HEK293 (cell line): ENCODE measurements around the gene OPCML.

Experiments used
- CTCF ChIA-PET: fragments of 350-600 bp; formaldehyde crosslinking; extraction: SDS; loops from one replicate; lab custom pipeline; 2021; ENCODE audit warnings: antibody characterized with exemption; lab: Yijun Ruan, JAX
- POLR2A ChIA-PET: fragments of 300-600 bp; formaldehyde crosslinking; extraction: SDS; loops from one replicate; lab custom pipeline; 2020; ENCODE audit warnings: antibody characterized with exemption, inconsistent platforms; lab: Yijun Ruan, JAX
- H3K27ac ChIP-seq: fragments of 200-500 bp; sonication (Bioruptor generic); 2 replicates; pipeline ENCODE4 v1.5.1; 2014; ENCODE audit warnings: low read depth, low read length, control low read depth, inconsistent platforms; ENCODE audit errors: extremely low read depth
- H3K36me3 ChIP-seq, 2 experiments: fragments of 200-500 bp in 1 of 2; sonication (Bioruptor generic) in 1 of 2; 1 replicate in 1 of 2; 2 replicates in 1 of 2; pipeline ENCODE4 v1.5.1; 2014 to 2017; ENCODE audit warnings: inconsistent platforms in 2 of 2, low read length in 2 of 2; ENCODE audit not compliant: control insufficient read depth in 2 of 2, insufficient read depth in 1 of 2
- H3K4me1 ChIP-seq: fragments of 200-500 bp; sonication (Bioruptor generic); 2 replicates; pipeline ENCODE4 v1.5.1; 2014; ENCODE audit warnings: mild to moderate bottlenecking, low read length, inconsistent platforms; ENCODE audit not compliant: control insufficient read depth, insufficient read depth
- H3K4me3 ChIP-seq: 2 replicates; pipeline ENCODE4 v1.5.1; 2011; ENCODE audit warnings: low read depth, mild to moderate bottlenecking, control low read depth, low read length, moderate library complexity
- H3K9me3 ChIP-seq: fragments of 200-500 bp; sonication (Bioruptor generic); 2 replicates; pipeline ENCODE4 v1.5.1; 2014; ENCODE audit warnings: low read depth, low read length, inconsistent platforms; ENCODE audit not compliant: control insufficient read depth, insufficient read depth
- GFI1B ChIP-seq: fragments of 450-650 bp; formaldehyde crosslinking; IDR thresholded peaks from 2 replicates; pipeline ENCODE4 v1.5.1; 2016; ENCODE audit warnings: missing biosample characterization, missing genetic modification characterization
- KLF7 ChIP-seq: fragments of 450-650 bp; formaldehyde crosslinking; IDR thresholded peaks from 2 replicates; pipeline ENCODE4 v1.5.1; 2016; ENCODE audit warnings: missing biosample characterization, missing genetic modification characterization, borderline replicate concordance
- RBAK ChIP-seq: fragments of 450-650 bp; formaldehyde crosslinking; IDR thresholded peaks from 2 replicates; pipeline ENCODE4 v1.5.1; 2016; ENCODE audit warnings: missing biosample characterization, missing genetic modification characterization
- SETDB1 ChIP-seq: IDR thresholded peaks from one replicate; pipeline ENCODE4 v1.6.1; 2017; ENCODE audit warnings: mild to moderate bottlenecking, low read length, moderate library complexity, mixed read lengths; ENCODE audit not compliant: insufficient read length
- TCF7L2 ChIP-seq: IDR thresholded peaks from 2 replicates; pipeline ENCODE4 v1.6.1; 2011; ENCODE audit warnings: low read depth, mild to moderate bottlenecking, inconsistent platforms, low read length, moderate library complexity, borderline replicate concordance
- ZNF10 ChIP-seq: fragments of 450-650 bp; formaldehyde crosslinking; IDR thresholded peaks from 2 replicates; pipeline ENCODE4 v1.5.1; 2017; ENCODE audit warnings: missing biosample characterization, missing genetic modification characterization
- ZNF121 ChIP-seq: fragments of 450-650 bp; formaldehyde crosslinking; IDR thresholded peaks from 2 replicates; pipeline ENCODE4 v1.5.1; 2016; ENCODE audit warnings: missing biosample characterization, missing genetic modification characterization
- ZNF157 ChIP-seq: fragments of 450-650 bp; formaldehyde crosslinking; IDR thresholded peaks from 2 replicates; pipeline ENCODE4 v1.5.1; 2016; ENCODE audit warnings: missing biosample characterization, missing genetic modification characterization
- ZNF214 ChIP-seq: fragments of 450-650 bp; formaldehyde crosslinking; IDR thresholded peaks from 2 replicates; pipeline ENCODE4 v1.5.1; 2017; ENCODE audit warnings: missing biosample characterization, mild to moderate bottlenecking, missing genetic modification characterization, borderline replicate concordance
- ZNF221 ChIP-seq: fragments of 450-650 bp; formaldehyde crosslinking; IDR thresholded peaks from 2 replicates; pipeline ENCODE4 v1.5.1; 2017; ENCODE audit warnings: missing biosample characterization, missing genetic modification characterization, borderline replicate concordance
- ZNF366 ChIP-seq: fragments of 450-650 bp; formaldehyde crosslinking; conservative IDR thresholded peaks from 2 replicates; pipeline ENCODE4 v1.5.1; 2016; ENCODE audit warnings: missing biosample characterization, missing genetic modification characterization
- ZNF394 ChIP-seq: fragments of 450-650 bp; formaldehyde crosslinking; IDR thresholded peaks from 2 replicates; pipeline ENCODE4 v1.5.1; 2016; ENCODE audit warnings: missing biosample characterization, missing genetic modification characterization, mild to moderate bottlenecking, moderate library complexity, borderline replicate concordance
- ZNF558 ChIP-seq: fragments of 450-650 bp; formaldehyde crosslinking; IDR thresholded peaks from 2 replicates; pipeline ENCODE4 v1.5.1; 2016; ENCODE audit warnings: missing biosample characterization, missing genetic modification characterization
- ZNF626 ChIP-seq: fragments of 450-650 bp; sonication (Bioruptor Pico); formaldehyde crosslinking; IDR thresholded peaks from 2 replicates; pipeline ENCODE4 v1.5.1; 2018; ENCODE audit warnings: missing biosample characterization, missing genetic modification characterization, inconsistent platforms
- TF ChIP-seq, protein P1 (sequence below): fragments of 450-650 bp; formaldehyde crosslinking; IDR thresholded peaks from 2 replicates; pipeline ENCODE4 v1.5.1; 2016; ENCODE audit warnings: missing biosample characterization, missing genetic modification characterization
- TF ChIP-seq, protein P2 (sequence below): fragments of 450-650 bp; formaldehyde crosslinking; IDR thresholded peaks from 2 replicates; pipeline ENCODE4 v1.5.1; 2016; ENCODE audit warnings: missing biosample characterization, missing genetic modification characterization, borderline replicate concordance
- TF ChIP-seq, protein P3 (sequence below): fragments of 450-650 bp; formaldehyde crosslinking; IDR thresholded peaks from 2 replicates; pipeline ENCODE4 v1.5.1; 2016; ENCODE audit warnings: missing biosample characterization, missing genetic modification characterization, low read depth
- TF ChIP-seq, protein P4 (sequence below): fragments of 450-650 bp; formaldehyde crosslinking; conservative IDR thresholded peaks from 2 replicates; pipeline ENCODE4 v1.5.1; 2016; ENCODE audit warnings: low read depth, missing biosample characterization, missing genetic modification characterization
- TF ChIP-seq, protein P5 (sequence below): fragments of 450-650 bp; formaldehyde crosslinking; IDR thresholded peaks from 2 replicates; pipeline ENCODE4 v1.5.1; 2017; ENCODE audit warnings: missing biosample characterization, missing genetic modification characterization

Gene OPCML

DNA sequence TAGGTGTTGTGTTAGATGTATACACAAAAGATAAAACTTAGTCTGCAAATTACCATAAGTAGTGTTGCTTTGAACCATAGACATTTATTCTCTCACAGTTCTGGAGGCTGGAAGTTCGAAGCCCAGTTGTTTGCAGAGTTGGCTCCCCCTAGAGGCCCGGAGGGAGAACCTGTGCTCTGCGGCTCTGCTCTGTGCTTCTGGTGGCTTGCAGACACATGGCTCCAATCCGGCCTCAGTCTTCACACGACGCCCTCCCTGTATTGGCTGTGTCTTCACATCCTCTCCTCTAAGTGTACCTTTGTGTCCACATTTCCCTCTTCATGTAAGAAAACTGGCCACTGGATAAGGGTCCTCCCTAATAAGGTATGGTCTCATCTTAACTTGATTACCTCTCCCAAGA is 128.4 kb downstream of the OPCML start (continued):
- TF ChIP-seq, protein P1, sequence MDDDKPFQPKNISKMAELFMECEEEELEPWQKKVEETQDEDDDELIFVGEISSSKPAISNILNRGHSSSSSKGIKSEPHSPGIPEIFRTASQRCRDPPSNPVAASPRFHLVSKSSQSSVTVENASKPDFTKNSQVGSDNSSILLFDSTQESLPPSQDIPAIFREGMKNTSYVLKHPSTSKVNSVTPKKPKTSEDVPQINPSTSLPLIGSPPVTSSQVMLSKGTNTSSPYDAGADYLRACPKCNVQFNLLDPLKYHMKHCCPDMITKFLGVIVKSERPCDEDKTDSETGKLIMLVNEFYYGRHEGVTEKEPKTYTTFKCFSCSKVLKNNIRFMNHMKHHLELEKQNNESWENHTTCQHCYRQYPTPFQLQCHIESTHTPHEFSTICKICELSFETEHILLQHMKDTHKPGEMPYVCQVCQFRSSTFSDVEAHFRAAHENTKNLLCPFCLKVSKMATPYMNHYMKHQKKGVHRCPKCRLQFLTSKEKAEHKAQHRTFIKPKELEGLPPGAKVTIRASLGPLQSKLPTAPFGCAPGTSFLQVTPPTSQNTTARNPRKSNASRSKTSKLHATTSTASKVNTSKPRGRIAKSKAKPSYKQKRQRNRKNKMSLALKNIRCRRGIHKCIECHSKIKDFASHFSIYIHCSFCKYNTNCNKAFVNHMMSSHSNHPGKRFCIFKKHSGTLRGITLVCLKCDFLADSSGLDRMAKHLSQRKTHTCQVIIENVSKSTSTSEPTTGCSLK (tag by site-specific recombination) = no peak
- TF ChIP-seq ZNF121 = no peak
- no peak for TF ChIP-seq ZNF214 (tag by site-specific recombination)
- no peak for TF ChIP-seq ZNF626
- TF ChIP-seq, all 188 proteins: peak for 0

DNA sequence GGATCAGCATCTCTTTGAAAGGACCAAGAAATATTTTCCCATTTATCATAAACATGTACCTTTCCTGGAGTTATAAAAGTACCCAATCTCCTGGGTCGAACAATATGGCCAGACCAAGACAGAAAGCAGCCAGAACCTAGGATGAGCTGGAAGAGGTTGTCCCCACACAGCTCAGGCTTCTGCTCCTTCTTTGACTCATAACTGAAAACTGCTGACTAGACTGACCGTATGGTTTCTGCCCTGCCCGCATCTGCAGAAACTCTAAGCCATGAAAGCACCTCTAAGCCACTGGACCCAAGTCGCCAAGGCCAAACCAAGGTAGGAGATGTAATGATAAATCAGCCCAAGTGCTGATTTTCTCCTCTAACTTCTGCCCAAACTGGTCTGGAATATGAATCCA is 129.8 kb downstream of the OPCML start:
- POLR2A ChIA-PET = no interaction called here
- H3K27ac ChIP-seq = no peak overlapping the region
- CTCF ChIA-PET = no interaction called here
- no peaks in the 10 kb centered on the region for H3K4me1 ChIP-seq
- H3K36me3 ChIP-seq = no peaks in the 10 kb centered on the region
- no peaks in the 10 kb centered on the region for H3K9me3 ChIP-seq
- H3K4me3 ChIP-seq = no peak overlapping the region
- TF ChIP-seq GFI1B (tag by site-specific recombination) = no peak
- TF ChIP-seq, protein P2, sequence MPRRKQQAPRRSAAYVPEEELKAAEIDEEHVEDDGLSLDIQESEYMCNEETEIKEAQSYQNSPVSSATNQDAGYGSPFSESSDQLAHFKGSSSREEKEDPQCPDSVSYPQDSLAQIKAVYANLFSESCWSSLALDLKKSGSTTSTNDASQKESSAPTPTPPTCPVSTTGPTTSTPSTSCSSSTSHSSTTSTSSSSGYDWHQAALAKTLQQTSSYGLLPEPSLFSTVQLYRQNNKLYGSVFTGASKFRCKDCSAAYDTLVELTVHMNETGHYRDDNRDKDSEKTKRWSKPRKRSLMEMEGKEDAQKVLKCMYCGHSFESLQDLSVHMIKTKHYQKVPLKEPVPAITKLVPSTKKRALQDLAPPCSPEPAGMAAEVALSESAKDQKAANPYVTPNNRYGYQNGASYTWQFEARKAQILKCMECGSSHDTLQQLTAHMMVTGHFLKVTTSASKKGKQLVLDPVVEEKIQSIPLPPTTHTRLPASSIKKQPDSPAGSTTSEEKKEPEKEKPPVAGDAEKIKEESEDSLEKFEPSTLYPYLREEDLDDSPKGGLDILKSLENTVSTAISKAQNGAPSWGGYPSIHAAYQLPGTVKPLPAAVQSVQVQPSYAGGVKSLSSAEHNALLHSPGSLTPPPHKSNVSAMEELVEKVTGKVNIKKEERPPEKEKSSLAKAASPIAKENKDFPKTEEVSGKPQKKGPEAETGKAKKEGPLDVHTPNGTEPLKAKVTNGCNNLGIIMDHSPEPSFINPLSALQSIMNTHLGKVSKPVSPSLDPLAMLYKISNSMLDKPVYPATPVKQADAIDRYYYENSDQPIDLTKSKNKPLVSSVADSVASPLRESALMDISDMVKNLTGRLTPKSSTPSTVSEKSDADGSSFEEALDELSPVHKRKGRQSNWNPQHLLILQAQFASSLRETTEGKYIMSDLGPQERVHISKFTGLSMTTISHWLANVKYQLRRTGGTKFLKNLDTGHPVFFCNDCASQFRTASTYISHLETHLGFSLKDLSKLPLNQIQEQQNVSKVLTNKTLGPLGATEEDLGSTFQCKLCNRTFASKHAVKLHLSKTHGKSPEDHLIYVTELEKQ (tag by site-specific recombination) = no peak
- TF ChIP-seq, protein P3, sequence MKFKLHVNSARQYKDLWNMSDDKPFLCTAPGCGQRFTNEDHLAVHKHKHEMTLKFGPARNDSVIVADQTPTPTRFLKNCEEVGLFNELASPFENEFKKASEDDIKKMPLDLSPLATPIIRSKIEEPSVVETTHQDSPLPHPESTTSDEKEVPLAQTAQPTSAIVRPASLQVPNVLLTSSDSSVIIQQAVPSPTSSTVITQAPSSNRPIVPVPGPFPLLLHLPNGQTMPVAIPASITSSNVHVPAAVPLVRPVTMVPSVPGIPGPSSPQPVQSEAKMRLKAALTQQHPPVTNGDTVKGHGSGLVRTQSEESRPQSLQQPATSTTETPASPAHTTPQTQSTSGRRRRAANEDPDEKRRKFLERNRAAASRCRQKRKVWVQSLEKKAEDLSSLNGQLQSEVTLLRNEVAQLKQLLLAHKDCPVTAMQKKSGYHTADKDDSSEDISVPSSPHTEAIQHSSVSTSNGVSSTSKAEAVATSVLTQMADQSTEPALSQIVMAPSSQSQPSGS = no peak
- no peak for TF ChIP-seq ZNF366 (tag by site-specific recombination)
- no peak for TF ChIP-seq TCF7L2
- TF ChIP-seq SETDB1 = no peak
- TF ChIP-seq KLF7 (tag by site-specific recombination) = no peak
- TF ChIP-seq ZNF221 (tag by site-specific recombination) = no peak
- TF ChIP-seq RBAK (tag by site-specific recombination) = no peak
- TF ChIP-seq, protein P4, sequence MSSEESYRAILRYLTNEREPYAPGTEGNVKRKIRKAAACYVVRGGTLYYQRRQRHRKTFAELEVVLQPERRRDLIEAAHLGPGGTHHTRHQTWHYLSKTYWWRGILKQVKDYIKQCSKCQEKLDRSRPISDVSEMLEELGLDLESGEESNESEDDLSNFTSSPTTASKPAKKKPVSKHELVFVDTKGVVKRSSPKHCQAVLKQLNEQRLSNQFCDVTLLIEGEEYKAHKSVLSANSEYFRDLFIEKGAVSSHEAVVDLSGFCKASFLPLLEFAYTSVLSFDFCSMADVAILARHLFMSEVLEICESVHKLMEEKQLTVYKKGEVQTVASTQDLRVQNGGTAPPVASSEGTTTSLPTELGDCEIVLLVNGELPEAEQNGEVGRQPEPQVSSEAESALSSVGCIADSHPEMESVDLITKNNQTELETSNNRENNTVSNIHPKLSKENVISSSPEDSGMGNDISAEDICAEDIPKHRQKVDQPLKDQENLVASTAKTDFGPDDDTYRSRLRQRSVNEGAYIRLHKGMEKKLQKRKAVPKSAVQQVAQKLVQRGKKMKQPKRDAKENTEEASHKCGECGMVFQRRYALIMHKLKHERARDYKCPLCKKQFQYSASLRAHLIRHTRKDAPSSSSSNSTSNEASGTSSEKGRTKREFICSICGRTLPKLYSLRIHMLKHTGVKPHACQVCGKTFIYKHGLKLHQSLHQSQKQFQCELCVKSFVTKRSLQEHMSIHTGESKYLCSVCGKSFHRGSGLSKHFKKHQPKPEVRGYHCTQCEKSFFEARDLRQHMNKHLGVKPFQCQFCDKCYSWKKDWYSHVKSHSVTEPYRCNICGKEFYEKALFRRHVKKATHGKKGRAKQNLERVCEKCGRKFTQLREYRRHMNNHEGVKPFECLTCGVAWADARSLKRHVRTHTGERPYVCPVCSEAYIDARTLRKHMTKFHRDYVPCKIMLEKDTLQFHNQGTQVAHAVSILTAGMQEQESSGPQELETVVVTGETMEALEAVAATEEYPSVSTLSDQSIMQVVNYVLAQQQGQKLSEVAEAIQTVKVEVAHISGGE = no peak
- no peak for TF ChIP-seq ZNF10
- TF ChIP-seq ZNF394 = no peak
- TF ChIP-seq, protein P5, sequence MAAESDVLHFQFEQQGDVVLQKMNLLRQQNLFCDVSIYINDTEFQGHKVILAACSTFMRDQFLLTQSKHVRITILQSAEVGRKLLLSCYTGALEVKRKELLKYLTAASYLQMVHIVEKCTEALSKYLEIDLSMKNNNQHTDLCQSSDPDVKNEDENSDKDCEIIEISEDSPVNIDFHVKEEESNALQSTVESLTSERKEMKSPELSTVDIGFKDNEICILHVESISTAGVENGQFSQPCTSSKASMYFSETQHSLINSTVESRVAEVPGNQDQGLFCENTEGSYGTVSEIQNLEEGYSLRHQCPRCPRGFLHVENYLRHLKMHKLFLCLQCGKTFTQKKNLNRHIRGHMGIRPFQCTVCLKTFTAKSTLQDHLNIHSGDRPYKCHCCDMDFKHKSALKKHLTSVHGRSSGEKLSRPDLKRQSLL (tag by site-specific recombination) = no peak
- no peak for TF ChIP-seq ZNF558 (tag by site-specific recombination)
- TF ChIP-seq ZNF157 = no peak
